ENCODE results near the gene AOPEP.

DNA sequence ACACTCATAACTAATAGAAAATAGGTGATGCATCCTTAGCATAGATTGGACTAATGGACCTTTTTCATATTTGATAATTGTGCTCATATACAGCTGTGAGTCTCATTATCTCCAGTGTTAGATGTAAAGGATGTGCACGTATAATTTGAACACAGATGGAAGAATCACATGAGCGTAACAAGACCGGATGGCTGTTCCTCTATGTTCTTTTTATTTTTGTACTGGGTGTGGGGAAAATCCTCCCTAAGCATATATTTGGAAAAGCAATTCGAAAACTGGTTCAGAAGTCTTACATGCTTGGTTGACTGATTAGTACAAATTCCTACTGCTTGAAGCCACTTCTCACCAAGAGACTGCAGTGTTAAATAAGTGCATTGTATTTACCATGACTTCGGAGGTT is 230.2 kb downstream of the AOPEP start:
- TF ChIP-seq, protein P1, sequence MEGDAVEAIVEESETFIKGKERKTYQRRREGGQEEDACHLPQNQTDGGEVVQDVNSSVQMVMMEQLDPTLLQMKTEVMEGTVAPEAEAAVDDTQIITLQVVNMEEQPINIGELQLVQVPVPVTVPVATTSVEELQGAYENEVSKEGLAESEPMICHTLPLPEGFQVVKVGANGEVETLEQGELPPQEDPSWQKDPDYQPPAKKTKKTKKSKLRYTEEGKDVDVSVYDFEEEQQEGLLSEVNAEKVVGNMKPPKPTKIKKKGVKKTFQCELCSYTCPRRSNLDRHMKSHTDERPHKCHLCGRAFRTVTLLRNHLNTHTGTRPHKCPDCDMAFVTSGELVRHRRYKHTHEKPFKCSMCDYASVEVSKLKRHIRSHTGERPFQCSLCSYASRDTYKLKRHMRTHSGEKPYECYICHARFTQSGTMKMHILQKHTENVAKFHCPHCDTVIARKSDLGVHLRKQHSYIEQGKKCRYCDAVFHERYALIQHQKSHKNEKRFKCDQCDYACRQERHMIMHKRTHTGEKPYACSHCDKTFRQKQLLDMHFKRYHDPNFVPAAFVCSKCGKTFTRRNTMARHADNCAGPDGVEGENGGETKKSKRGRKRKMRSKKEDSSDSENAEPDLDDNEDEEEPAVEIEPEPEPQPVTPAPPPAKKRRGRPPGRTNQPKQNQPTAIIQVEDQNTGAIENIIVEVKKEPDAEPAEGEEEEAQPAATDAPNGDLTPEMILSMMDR (IDR thresholded peaks at IDR 0.05; ENCODE audit: low read depth, low read length, poor library complexity, severe bottlenecking), result no peak
- TF ChIP-seq EZH2phosphoT487 (IDR thresholded peaks at IDR 0.05; ENCODE audit: borderline replicate concordance, low read length), result no peak

Data from DOHH2 (cell line).